MM.1S (cell line): Measurements from ENCODE around the gene TNFAIP8.
A peak's percentile ranks its signal among the peaks of the same experiment; 100 is the strongest.

Source experiments
- DNase-seq: peaks from one replicate; pipeline ENCODE4 v3.0.0-alpha.2; 2015
- H2AFZ ChIP-seq: fragments of 300-600 bp; sonication (generic); 2 replicates; pipeline ENCODE4 v1.6.0; 2016; ENCODE audit warnings: antibody characterized with exemption, low read length
- H3F3A ChIP-seq: fragments of 300-600 bp; sonication (generic); 2 replicates; pipeline ENCODE4 v1.6.1; 2016; ENCODE audit warnings: mild to moderate bottlenecking, antibody characterized with exemption, low read length, moderate library complexity, mixed read lengths; ENCODE audit not compliant: insufficient read depth
- H3K27ac ChIP-seq: fragments of 300-600 bp; sonication (generic); 2 replicates; pipeline ENCODE4 v1.5.1; 2016; ENCODE audit warnings: mild to moderate bottlenecking, low read length
- H3K27me3 ChIP-seq: fragments of 300-600 bp; sonication (generic); replicated peaks from 2 replicates; pipeline ENCODE4 v1.6.0; 2016; ENCODE audit warnings: low read length; ENCODE audit not compliant: insufficient read depth
- H3K36me3 ChIP-seq: fragments of 300-600 bp; sonication (generic); replicated peaks from 2 replicates; pipeline ENCODE4 v1.6.1; 2016; ENCODE audit warnings: mild to moderate bottlenecking, low read length, mixed read lengths; ENCODE audit not compliant: insufficient read depth
- H3K4me1 ChIP-seq: fragments of 300-600 bp; sonication (generic); 2 replicates; pipeline ENCODE4 v1.6.1; 2016; ENCODE audit warnings: low read length, mixed read lengths
- H3K4me2 ChIP-seq: fragments of 300-600 bp; sonication (generic); 2 replicates; pipeline ENCODE4 v1.6.0; 2016; ENCODE audit warnings: low read depth, low read length
- H3K4me3 ChIP-seq: fragments of 300-600 bp; sonication (generic); 2 replicates; pipeline ENCODE4 v1.5.1; 2016; ENCODE audit warnings: low read length, mixed read lengths
- H3K79me2 ChIP-seq: fragments of 300-600 bp; sonication (generic); 2 replicates; pipeline ENCODE4 v1.6.1; 2016; ENCODE audit warnings: mixed run types, low read length, mixed read lengths
- H3K9ac ChIP-seq: fragments of 300-600 bp; sonication (generic); 2 replicates; pipeline ENCODE4 v1.6.1; 2016; ENCODE audit warnings: low read length, mixed read lengths
- H3K9me2 ChIP-seq: fragments of 300-600 bp; sonication (generic); replicated peaks from 2 replicates; pipeline ENCODE4 v1.6.1; 2016; ENCODE audit warnings: mild to moderate bottlenecking, low read length, mixed read lengths; ENCODE audit not compliant: insufficient read depth
- H3K9me3 ChIP-seq: fragments of 300-600 bp; sonication (generic); replicated peaks from 2 replicates; pipeline ENCODE4 v1.6.1; 2016; ENCODE audit warnings: mild to moderate bottlenecking, low read length, mixed read lengths; ENCODE audit not compliant: insufficient read depth
- H4K20me1 ChIP-seq: fragments of 300-600 bp; sonication (generic); 2 replicates; pipeline ENCODE4 v1.6.1; 2016; ENCODE audit warnings: mild to moderate bottlenecking, low read length, moderate library complexity, mixed read lengths; ENCODE audit not compliant: insufficient read depth
- CTCF ChIP-seq: fragments of 300-600 bp; sonication (generic); IDR thresholded peaks from 2 replicates; pipeline ENCODE4 v1.5.1; 2016; ENCODE audit warnings: antibody characterized with exemption, low read length, mixed read lengths
- EZH2 ChIP-seq: fragments of 300-600 bp; sonication (generic); optimal IDR thresholded peaks from 2 replicates; pipeline ENCODE3; 2017; ENCODE audit warnings: low read depth, mild to moderate bottlenecking, antibody characterized with exemption, low read length, mixed read lengths
- EZH2phosphoT487 ChIP-seq: fragments of 300-600 bp; sonication (generic); IDR thresholded peaks from 2 replicates; pipeline ENCODE4 v1.6.1; 2018; ENCODE audit warnings: antibody characterized with exemption, low read length

The TNFAIP8 gene

GRCh38 chr5:119321569-119322311 lies 34.1 kb upstream of the TNFAIP8 start:
- TF ChIP-seq EZH2phosphoT487 (no peak), CTCF (no peak), EZH2 (no peak)
- H3K4me3 ChIP-seq, result peak overlapping the region; percentile 44
- H3K4me1 ChIP-seq, result peaks cover 25% of the 10 kb centered on the region
- H3K36me3 ChIP-seq, result no peaks in the 10 kb centered on the region
- no peak for DNase-seq
- H2AFZ ChIP-seq, result no peak overlapping the region
- H3K27me3 ChIP-seq, result no peaks in the 10 kb centered on the region
- peak overlapping the region; percentile 94 for H3K4me2 ChIP-seq
- H3F3A ChIP-seq, result peaks cover 15% of the 10 kb centered on the region
- peak overlapping the region; percentile 42; the same call in 1 of the 2 replicates for H3K27ac ChIP-seq
- peak overlapping the region; percentile 19; the same call in 1 of the 2 replicates for H3K9ac ChIP-seq
- peaks cover 67% of the 10 kb centered on the region for H3K79me2 ChIP-seq
- H4K20me1 ChIP-seq, result no peaks in the 10 kb centered on the region
- H3K9me3 ChIP-seq, result no peaks in the 10 kb centered on the region
- no peaks in the 10 kb centered on the region for H3K9me2 ChIP-seq

DNA sequence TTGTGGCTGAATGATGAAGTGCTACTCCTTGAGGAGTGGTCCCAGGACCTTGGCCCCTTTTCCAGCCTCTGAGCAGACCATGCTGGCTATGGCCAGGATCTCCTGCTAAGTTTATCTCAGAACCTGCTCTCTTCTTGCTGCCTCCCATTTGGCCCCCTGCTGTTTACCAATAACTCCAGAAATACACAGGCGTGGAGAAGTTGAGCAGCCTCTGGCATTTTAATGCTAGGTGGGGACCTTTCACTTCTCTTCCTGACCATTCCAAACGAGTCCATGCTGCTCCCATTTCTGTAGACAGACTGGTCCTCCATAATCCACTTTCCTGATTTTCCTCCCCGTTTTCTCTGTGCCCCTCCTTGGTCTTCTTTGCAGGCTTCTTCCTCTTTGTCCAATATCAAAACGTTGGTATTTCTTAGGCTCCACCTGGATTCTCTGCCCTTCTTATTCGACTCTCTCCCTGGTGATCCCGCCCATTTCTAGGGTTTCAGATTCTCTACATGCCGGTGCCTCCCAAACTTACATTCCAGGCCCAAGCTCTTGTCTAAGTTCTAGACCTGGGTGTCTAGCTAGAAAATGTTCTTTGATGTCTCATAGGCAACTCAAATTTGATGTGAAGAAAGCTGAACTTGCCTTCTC lies 33.4 kb upstream of the TNFAIP8 start:
- Histone ChIP-seq H3K9me2 (no peaks in the 10 kb centered on the region), H3K4me1 (peaks cover 25% of the 10 kb centered on the region), H3K36me3 (no peaks in the 10 kb centered on the region), H2AFZ (peak overlapping the region; percentile 50), H3K4me2 (peak overlapping the region; percentile 94), H3K9ac (peak overlapping the region; percentile 19; the same call in 1 of the 2 replicates), H3F3A (peaks cover 15% of the 10 kb centered on the region), H3K9me3 (no peaks in the 10 kb centered on the region), H3K79me2 (peaks cover 72% of the 10 kb centered on the region), H4K20me1 (no peaks in the 10 kb centered on the region), H3K27me3 (no peaks in the 10 kb centered on the region), H3K4me3 (peak overlapping the region; percentile 44), H3K27ac (peak overlapping the region; percentile 42; the same call in 1 of the 2 replicates)
- peak; percentile 61 for DNase-seq
- no peak for TF ChIP-seq EZH2phosphoT487
- no peak for TF ChIP-seq EZH2
- TF ChIP-seq CTCF, result no peak

DNA sequence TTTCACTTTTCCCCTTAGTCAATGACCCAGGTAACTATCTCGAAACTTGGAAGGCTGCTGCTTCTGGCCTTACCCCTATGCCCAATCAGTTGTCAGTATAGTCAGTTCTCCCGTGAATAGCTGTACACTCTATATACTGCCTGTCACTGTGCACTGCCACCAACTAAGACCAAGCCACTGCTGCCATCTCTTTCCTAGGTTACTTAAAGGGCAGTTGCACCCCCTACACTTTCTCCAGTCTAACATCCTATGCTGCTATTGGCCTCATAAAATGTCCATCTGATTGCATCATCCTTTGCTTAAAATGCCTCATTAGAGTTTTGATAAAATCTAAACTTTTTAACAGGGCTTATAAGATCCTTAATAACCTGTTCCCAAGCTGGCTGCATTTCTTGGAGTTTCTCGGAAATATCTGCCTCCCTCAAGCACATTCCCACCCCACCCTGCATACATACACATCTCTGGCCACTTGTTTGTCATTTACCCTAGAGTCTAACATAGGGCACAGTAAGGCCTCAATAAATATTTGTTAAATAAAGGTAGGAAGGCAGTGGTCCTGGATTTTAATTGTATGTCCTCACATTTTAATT lies 32.8 kb upstream of the TNFAIP8 start:
- H3K79me2 ChIP-seq, result peaks cover 72% of the 10 kb centered on the region

More for the DNA sequence above, 32.8 kb upstream of the TNFAIP8 start:
- TF ChIP-seq EZH2phosphoT487 (no peak), CTCF (no peak), EZH2 (no peak)
- no peaks in the 10 kb centered on the region for H3K36me3 ChIP-seq
- DNase-seq, result no peak
- peak overlapping the region; percentile 44 for H3K4me3 ChIP-seq
- H3K27me3 ChIP-seq, result no peaks in the 10 kb centered on the region
- peak overlapping the region; percentile 94 for H3K4me2 ChIP-seq
- peaks cover 20% of the 10 kb centered on the region for H3F3A ChIP-seq
- no peaks in the 10 kb centered on the region for H3K9me3 ChIP-seq
- peaks cover 30% of the 10 kb centered on the region for H3K4me1 ChIP-seq
- H3K9ac ChIP-seq, result no peak overlapping the region
- no peaks in the 10 kb centered on the region for H4K20me1 ChIP-seq
- H3K27ac ChIP-seq, result peak overlapping the region; percentile 42; the same call in 1 of the 2 replicates
- H2AFZ ChIP-seq, result peak overlapping the region; percentile 50
- H3K9me2 ChIP-seq, result no peaks in the 10 kb centered on the region
